ENCODE measurements around the gene DHX34.
"Not testable (repeated sequence)": the region's sequence is repeated elsewhere in the genome, so short reads cannot be mapped to it uniquely, and the experiment has no call there.

DHX34 gene

GRCh38 chr19:47365455-47365854 lies 16.3 kb downstream of the DHX34 start:
- DNase-seq: not testable (repeated sequence)

DNA sequence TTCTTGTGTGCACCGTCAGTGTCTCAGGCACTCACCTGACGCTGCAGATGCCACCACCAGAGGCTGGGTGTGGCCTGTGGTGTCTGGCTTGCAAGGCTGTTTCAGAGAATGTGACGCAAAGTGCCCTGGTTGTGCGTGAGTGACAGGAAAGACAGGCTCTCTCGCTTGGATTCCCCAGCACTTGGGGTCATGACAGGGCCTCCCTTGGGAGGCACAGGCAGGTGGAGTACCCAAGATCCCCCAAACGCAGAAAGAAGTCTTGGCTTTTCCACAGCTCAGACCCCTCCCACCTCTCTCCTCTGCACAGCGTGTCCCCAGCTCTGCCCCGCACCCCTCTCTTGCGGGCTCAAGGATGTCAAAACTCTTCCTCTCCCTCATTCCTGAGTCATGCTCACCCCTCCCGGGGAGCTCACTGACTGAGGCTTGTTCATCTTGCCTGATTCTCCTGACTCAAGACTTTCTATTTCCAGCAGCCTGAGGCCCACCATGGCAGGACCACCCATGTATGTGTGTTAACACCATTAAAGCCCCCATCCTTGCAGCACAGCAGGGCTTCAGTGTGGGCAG lies 21.0 kb downstream of the DHX34 start:
- DNase-seq: no peak

- no peak for DNase-seq
Observed at GRCh38 chr19:47371261-47371660, 22.1 kb downstream of the DHX34 start.

DNA sequence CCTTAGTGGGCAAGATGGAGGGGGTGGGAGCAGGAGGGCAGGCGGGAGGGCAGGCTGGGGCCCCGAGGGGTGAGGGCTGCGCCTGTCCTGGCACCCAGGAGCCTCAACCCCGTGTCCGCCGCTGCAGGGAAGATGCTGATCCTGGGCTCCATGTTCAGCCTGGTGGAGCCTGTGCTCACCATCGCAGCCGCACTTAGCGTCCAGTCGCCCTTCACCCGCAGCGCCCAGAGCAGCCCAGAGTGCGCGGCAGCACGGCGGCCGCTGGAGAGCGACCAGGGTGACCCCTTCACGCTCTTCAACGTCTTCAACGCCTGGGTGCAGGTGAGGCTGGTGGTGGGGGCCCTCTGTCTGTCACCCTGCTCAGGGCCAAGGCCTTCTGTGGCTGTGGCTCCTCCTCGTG lies 23.5 kb downstream of the DHX34 start:
- DNase-seq: no peak

DNA sequence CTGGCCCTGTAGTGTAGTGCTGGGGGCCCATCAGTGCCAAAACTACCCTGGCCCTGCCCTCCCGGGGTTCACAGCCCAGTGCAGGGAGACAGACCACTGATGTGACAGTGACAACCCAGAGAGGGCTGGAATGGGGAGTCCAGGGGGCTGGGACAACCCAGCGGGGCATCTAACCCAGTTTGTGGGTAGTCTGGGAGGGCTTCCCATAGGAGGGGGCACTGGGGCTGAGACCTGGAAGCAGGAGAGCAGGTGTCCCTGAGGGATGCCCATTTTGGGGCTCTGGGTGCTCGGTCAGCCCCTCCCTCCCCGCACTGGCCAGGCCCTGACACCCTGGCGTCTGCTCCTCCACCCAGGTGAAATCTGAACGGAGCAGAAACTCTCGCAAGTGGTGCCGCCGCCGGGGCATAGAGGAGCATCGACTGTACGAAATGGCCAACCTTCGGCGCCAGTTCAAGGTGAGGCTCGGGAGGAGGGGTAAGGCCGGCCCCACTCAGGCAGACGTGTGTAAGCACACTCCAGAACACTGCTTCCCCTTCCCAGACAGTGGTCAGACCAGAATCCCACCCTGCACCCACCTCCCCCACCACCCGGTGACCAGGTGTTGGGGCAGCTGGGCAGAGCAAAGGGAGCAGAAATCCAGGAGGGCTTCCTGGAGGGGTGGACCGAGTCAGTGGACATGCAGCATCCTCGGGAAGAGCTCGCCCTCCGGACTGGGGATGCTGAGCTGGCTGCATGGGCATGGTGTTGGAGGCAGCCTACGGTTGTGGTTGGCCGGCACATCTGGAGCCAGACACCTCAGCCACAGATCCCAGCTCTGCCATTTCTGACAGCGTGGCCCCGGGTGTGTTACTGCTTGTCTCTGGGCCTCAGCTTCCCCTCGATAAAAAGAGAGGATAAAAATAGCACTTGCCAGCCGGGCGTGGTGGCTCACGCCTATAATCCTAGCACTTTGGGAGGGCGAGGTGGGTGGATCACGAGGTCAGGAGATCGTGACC lies 24.4 kb downstream of the DHX34 start:
- DNase-seq: no peak

DNA sequence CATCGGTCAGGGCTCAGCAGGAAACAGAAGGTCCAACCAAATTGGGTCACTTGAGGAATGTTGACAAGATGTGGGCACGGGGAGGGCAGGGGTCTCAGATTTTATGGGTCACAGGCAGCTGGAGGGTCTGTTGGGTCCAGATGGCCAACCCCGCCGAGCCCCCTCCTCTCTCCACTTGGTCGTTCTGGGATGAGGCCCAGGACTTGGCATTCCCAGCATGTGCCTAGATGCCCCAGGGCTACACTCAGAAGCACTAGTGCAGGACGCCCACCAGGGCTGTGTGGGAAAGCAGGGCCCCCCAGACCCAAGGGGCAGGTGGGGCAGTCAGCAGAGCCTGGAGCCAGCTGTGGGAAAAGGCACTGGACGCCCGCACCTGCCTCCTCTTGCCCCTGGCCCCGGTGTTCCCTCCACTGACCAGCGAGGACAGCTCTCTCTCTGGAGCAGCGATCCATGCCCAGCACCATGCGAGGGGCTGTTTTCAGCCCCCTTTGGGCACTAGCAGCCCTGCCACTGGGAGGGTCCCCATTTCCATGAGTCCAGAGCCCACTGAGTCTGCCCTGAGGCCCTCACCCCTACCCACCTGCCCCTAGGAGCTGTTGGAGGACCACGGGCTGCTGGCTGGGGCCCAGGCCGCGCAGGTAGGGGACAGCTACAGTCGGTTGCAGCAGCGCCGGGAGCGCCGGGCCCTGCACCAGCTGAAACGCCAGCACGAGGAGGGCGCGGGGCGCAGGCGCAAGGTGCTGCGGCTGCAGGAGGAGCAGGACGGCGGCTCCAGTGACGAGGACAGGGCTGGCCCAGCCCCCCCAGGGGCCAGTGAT lies 26.0 kb downstream of the DHX34 start:
- no peak for DNase-seq

DNA sequence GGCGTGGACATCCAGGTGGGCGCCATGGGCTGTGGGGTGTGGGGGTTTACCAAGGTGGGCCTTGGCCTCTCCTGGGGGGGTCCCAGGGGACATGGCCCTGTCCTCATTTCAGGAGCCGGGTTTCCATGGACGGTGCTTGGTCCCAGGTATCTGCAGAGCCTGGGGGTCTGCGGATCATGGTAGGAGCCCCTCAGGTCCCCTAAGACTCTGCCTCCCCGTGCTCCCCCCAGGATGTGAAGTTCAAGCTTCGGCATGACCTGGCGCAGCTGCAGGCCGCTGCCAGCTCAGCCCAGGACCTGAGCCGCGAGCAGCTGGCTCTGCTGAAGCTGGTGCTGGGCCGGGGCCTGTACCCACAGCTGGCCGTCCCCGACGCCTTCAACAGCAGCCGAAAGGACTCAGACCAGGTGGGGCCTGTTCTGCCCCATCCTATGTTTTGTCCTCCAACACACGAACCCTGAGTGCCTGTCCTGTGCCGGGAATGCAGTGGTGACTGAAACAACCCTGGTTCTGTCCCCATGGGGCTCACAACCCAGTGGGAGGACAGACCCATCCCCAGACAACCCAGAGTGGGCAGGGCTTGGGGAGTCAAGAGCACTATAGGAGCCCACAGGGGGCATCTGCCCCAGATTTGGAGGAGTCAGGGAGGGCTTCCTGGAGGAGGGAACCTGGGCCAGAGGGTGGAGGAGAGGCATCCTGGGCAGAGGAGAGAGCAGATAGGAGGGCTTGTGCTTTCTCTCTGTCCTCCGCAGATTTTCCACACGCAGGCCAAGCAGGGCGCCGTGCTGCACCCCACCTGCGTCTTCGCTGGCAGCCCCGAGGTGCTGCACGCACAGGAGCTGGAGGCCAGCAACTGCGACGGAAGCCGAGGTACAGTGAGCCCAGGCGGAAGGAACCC lies 26.8 kb downstream of the DHX34 start:
- DNase-seq: no peak

- no peak for DNase-seq
Observed at GRCh38 chr19:47376589-47377144, 27.6 kb downstream of the DHX34 start.

DNA sequence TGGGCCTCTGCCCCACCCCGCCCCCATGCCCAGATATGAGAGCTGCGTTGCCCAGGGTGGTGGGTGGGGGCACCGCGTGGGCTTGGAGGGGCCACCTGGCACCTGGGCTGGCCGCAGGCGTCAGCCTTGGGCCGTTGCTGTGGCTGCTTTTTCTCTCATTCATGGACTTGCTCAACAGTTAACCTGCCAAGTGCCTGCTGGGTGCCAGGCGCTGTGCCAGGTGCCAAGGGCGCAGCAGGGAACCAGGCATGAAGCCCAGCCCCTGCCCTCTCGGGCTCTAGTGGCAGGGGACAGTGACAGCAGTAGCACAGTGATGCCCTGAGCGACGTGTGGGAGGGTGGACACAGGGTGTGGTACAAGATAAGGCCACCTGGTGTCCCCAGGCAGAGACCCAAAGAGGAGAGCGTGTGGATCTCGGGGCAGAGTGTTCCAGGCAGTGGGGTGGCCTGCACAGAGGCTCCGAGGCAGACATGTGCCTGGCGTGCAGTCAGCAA lies 28.1 kb downstream of the DHX34 start:
- DNase-seq: peak; percentile 7

GRCh38 chr19:47377801-47378200 lies 28.7 kb downstream of the DHX34 start:
- no peak for DNase-seq

GRCh38 chr19:47378246-47378645 lies 29.1 kb downstream of the DHX34 start:
- no peak for DNase-seq

DNA sequence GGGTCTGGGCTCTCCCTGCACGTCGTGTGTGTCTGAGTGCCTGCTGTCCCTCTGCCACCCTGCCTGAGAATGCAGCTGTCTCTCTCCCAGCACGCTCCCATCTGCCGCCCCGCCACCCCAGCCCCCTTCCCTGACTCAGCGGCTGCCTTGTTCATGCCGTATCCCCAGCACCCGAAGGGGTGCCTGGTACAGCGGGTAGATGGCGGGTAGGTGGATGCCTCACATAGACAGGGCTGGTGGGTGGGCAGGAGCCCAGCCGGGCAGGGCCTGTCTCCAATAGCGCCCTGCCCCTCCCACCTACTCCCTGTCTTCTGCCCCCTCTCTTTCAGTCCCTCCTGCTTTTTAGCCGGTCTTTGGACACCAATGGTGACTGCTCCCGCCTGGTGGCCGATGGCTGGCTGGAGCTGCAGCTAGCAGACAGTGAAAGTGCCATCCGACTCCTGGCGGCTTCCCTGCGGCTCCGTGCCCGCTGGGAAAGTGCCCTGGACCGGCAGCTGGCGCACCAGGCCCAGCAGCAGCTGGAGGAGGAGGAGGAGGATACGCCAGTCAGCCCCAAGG lies 30.3 kb downstream of the DHX34 start:
- peak; percentile 61 for DNase-seq

GRCh38 chr19:47380559-47380958 lies 31.4 kb downstream of the DHX34 start:
- no peak for DNase-seq

DNA sequence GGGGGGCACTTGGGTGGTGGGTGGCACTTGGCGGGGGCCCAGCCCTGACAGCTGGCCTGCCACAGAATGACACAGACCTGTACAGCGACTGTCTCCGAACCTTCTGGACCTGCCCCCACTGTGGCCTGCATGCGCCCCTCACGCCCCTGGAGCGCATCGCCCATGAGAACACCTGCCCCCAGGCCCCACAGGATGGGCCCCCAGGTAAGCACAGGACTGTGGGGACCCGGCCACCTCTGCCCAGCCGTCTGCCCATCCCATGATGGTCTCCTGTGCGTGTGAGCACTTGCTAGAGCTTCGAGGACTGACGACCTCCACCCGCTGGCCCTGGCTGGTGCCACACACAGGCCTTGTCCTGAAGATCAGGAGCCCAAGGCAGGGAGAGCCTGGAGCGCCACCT lies 32.0 kb downstream of the DHX34 start:
- no peak for DNase-seq

DNA sequence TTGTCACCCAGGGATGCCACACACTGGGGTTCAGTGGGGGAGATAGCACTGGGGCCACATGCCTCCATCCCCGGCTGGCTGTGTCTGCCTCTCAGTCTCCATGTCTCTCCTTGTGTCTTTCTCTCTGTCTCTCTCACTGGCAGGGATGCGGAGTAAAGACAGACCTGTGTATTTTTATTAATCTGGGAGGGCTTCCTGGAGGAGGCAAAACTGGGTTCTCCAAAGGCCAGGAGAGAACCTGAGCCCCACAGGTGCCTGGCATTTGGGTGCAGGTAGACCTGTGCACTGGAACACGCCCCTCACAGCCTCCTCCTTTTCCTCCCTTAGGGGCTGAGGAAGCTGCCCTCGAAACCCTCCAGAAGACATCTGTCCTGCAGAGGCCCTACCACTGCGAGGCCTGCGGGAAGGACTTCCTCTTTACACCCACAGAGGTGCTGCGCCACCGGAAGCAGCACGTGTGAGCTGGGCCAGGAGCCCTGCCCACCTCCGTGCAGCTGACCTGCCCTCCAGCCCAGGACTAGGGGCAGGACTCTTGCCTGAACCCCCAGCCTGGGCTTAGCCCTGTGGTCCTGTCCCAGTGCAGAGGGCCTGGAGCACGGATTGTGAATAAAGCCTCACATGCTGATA lies 32.7 kb downstream of the DHX34 start:
- no peak for DNase-seq

- not testable (repeated sequence) for DNase-seq
Observed at GRCh38 chr19:47383890-47384289, 34.8 kb downstream of the DHX34 start.

DNA sequence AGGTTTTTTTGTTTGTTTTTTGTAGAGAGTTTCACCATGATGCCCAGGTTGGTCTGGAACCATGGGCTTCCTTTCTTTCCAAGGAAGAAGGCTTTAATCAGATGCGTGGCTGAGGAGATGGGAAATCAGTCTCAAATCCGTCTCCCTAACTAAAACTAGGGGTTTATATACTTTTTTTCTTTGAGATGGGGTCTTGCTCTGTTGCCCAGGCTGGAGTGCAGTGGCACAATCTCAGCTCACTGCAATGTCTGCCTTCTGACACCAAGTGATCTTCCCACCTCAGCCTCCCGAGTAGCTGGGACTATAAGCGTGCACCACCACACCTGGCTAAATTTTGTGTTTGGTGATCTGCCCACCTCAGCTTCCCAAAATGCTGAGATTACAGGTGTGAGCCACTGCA lies 35.4 kb downstream of the DHX34 start:
- not testable (repeated sequence) for DNase-seq

- not testable (repeated sequence) for DNase-seq
Observed at GRCh38 chr19:47386582-47386981, 37.5 kb downstream of the DHX34 start.

DNA sequence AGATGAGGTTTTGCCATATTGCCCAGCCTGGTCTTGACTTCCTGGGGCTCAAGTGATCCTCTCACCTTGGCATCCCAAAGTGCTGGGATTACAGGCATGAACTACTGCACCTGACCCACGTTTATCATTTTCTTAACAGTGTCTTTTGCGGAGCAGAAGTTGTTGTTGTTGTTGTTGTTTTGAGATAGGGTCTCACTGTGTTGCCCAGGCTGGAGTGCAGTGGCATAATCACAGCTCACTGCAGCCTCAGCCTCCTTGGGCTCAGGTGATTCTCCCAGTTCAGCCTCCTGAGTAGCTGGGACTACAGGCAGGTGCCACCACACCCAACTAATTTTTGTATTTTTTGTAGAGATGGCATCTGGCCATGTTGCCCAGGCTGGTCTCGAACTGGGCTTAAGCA lies 38.5 kb downstream of the DHX34 start:
- not testable (repeated sequence) for DNase-seq

DNA sequence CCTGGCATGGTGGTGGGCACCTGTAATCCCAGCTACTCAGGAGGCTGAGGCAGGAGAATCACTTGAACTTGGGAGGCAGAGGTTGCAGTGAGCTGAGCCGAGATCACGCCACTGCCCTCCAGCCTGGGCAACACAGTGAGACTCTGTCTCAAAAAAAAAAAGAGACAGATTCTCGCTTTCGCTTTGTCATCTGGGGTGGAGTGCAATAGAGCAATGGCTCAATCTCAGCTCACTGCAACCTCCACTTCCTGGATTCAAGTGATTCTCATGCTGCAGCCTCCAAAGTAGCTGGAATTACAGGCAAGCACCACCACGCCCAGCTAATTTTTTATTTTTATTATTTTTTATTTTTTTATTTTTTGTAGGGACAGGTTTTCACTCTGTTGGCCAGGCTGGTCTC lies 39.6 kb downstream of the DHX34 start:
- not testable (repeated sequence) for DNase-seq

DNA sequence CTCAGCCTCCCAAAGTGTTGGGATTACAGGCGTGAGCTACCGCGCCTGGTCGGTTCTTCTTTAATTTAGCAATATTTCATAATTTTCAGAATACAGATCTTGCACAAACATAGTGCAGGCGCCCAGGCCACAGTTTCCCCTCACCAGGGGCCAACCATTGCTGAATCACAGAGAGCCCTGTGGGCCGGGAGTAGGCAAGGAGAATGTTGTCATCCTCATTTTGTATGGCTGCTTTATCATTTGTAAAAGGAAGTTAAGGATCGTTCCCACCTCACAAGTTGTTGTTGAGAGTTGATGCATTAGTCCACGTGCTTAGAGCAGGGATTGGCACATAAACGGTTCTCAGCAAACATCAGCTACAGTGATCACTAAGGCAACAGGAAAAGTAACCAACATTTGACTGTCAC lies 40.0 kb downstream of the DHX34 start:
- no peak for DNase-seq

All from midbrain (tissue), 1 donor.